RWPE2 (cell line): ENCODE measurements around the gene GTSF1L.

ENCODE experiments used
- ATAC-seq: fragments of 200-7000 bp; cut with Tn5 transposase; 3 replicates; pipeline ENCODE4 v1.9.1; 2021; ENCODE audit warnings: low read depth
- DNase-seq: peaks from one replicate; pipeline ENCODE4 v3.0.0-alpha.2; 2020; ENCODE audit warnings: low spot score
- H3K27ac ChIP-seq: fragments of 450-650 bp; 2 replicates; pipeline ENCODE4 v1.5.1; 2017; ENCODE audit warnings: mild to moderate bottlenecking; ENCODE audit not compliant: poor library complexity, severe bottlenecking
- H3K27me3 ChIP-seq: fragments of 250-450 bp; sonication (Bioruptor Pico); 2 replicates; pipeline ENCODE4 v1.5.1; 2021; ENCODE audit warnings: mild to moderate bottlenecking, moderate library complexity; ENCODE audit not compliant: insufficient read depth, poor library complexity, severe bottlenecking
- H3K36me3 ChIP-seq: fragments of 250-450 bp; sonication (Bioruptor Pico); 2 replicates; pipeline ENCODE4 v1.5.1; 2020; ENCODE audit warnings: low read depth, mild to moderate bottlenecking, moderate library complexity
- H3K4me1 ChIP-seq: fragments of 250-450 bp; sonication (Bioruptor Pico); 2 replicates; pipeline ENCODE4 v1.5.1; 2021; ENCODE audit warnings: mild to moderate bottlenecking, moderate library complexity; ENCODE audit not compliant: insufficient read depth, poor library complexity, severe bottlenecking
- H3K4me3 ChIP-seq: fragments of 250-450 bp; sonication (Bioruptor Pico); 2 replicates; pipeline ENCODE4 v1.5.1; 2021; ENCODE audit warnings: mild to moderate bottlenecking, moderate library complexity; ENCODE audit not compliant: severe bottlenecking
- H3K9me3 ChIP-seq: fragments of 250-450 bp; sonication (Bioruptor Pico); 2 replicates; pipeline ENCODE4 v1.5.1; 2021; ENCODE audit warnings: mild to moderate bottlenecking, moderate library complexity; ENCODE audit not compliant: severe bottlenecking
- TF ChIP-seq, protein P1 (sequence below): fragments of 450-650 bp; IDR thresholded peaks from one replicate; pipeline ENCODE4 v1.5.1; 2017; ENCODE audit warnings: mild to moderate bottlenecking, moderate library complexity; ENCODE audit not compliant: poor library complexity, severe bottlenecking

The GTSF1L gene

GRCh38 chr20:43680981-43681380 lies 45.8 kb downstream of the GTSF1L start:
- Histone ChIP-seq H3K36me3 (peaks cover 88% of the 10 kb centered on the region), H3K27me3 (no peaks in the 10 kb centered on the region), H3K4me1 (no peaks in the 10 kb centered on the region), H3K27ac (no peak overlapping the region), H3K4me3 (no peak overlapping the region), H3K9me3 (no peaks in the 10 kb centered on the region)
- DNase-seq (no peak), ATAC-seq (no peak)
- TF ChIP-seq, protein P1, sequence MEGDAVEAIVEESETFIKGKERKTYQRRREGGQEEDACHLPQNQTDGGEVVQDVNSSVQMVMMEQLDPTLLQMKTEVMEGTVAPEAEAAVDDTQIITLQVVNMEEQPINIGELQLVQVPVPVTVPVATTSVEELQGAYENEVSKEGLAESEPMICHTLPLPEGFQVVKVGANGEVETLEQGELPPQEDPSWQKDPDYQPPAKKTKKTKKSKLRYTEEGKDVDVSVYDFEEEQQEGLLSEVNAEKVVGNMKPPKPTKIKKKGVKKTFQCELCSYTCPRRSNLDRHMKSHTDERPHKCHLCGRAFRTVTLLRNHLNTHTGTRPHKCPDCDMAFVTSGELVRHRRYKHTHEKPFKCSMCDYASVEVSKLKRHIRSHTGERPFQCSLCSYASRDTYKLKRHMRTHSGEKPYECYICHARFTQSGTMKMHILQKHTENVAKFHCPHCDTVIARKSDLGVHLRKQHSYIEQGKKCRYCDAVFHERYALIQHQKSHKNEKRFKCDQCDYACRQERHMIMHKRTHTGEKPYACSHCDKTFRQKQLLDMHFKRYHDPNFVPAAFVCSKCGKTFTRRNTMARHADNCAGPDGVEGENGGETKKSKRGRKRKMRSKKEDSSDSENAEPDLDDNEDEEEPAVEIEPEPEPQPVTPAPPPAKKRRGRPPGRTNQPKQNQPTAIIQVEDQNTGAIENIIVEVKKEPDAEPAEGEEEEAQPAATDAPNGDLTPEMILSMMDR: no peak

GRCh38 chr20:43676368-43676767 lies 50.4 kb downstream of the GTSF1L start:
- DNase-seq: no peak
- no peak for ATAC-seq
- Histone ChIP-seq H3K27me3 (no peaks in the 10 kb centered on the region), H3K4me1 (no peaks in the 10 kb centered on the region), H3K36me3 (peaks cover 89% of the 10 kb centered on the region), H3K9me3 (no peaks in the 10 kb centered on the region), H3K27ac (no peak overlapping the region), H3K4me3 (no peak overlapping the region)
- TF ChIP-seq, protein P1: no peak
